CD14-positive monocyte (primary cell): ENCODE results near the gene FMO1. TPM values are rescaled to one million over a fixed set of nuclear protein-coding genes. Genes with fewer than 3 reads are reported as not detected.

Experiments used
- DNase-seq, 3 donors: peaks; one replicate each; pipeline ENCODE4 v3.0.0-alpha.2; 2011 to 2022
- H2AFZ ChIP-seq: 2 replicates; pipeline ENCODE4 v1.6.0; 2012; ENCODE audit warnings: mild to moderate bottlenecking, low read depth, low read length, inconsistent platforms; ENCODE audit not compliant: insufficient read depth, poor library complexity, severe bottlenecking
- H3K27ac ChIP-seq, 2 donors: 1 replicate in 1 of 2; 2 replicates in 1 of 2; pipeline ENCODE4 v1.5.1; 2012 to 2013; ENCODE audit warnings: low read length in 2 of 2, control low read depth in 1 of 2, inconsistent platforms in 1 of 2, low read depth in 1 of 2, mild to moderate bottlenecking in 1 of 2
- H3K27me3 ChIP-seq, 2 donors: one replicate each; pipeline versions ENCODE4 v1.6.0 to v1.6.1; 2011 to 2013; ENCODE audit warnings: low read length in 2 of 2; ENCODE audit not compliant: control insufficient read depth in 2 of 2, insufficient read depth in 2 of 2
- H3K36me3 ChIP-seq, 2 donors: replicated peaks in 1 of 2; 1 replicate in 1 of 2; 2 replicates in 1 of 2; pipeline versions ENCODE4 v1.5.1 to v1.6.1; 2012 to 2013; ENCODE audit warnings: low read length in 2 of 2, control low read depth in 1 of 2, inconsistent platforms in 1 of 2, mild to moderate bottlenecking in 1 of 2; ENCODE audit not compliant: insufficient read depth in 2 of 2, control insufficient read depth in 1 of 2
- H3K4me1 ChIP-seq, 2 donors: 1 replicate in 1 of 2; 2 replicates in 1 of 2; pipeline versions ENCODE4 v1.5.1 to v1.6.1; 2012 to 2013; ENCODE audit warnings: low read length in 2 of 2, control low read depth in 1 of 2, inconsistent platforms in 1 of 2, mild to moderate bottlenecking in 1 of 2, moderate library complexity in 1 of 2; ENCODE audit not compliant: insufficient read depth in 2 of 2, control insufficient read depth in 1 of 2
- H3K4me2 ChIP-seq: replicated peaks from 2 replicates; pipeline ENCODE3; 2012; ENCODE audit warnings: low read length, moderate library complexity, mild to moderate bottlenecking; ENCODE audit not compliant: poor library complexity, severe bottlenecking; ENCODE audit errors: extremely low read depth
- H3K4me3 ChIP-seq, 3 experiments: fragments of 200-600 bp in 1 of 3; sonication (generic) in 1 of 3; replicated peaks in 1 of 3; 1 replicate in 2 of 3; 2 replicates in 1 of 3; pipeline ENCODE4 v1.5.1; 2011 to 2013; ENCODE audit warnings: low read length in 3 of 3, mild to moderate bottlenecking in 3 of 3, control low read depth in 2 of 3, low read depth in 2 of 3, inconsistent platforms in 1 of 3, moderate library complexity in 1 of 3
- H3K79me2 ChIP-seq: 2 replicates; pipeline ENCODE4 v1.6.0; 2012; ENCODE audit warnings: mild to moderate bottlenecking, control low read depth, inconsistent platforms, low read length, moderate library complexity; ENCODE audit not compliant: insufficient read depth
- H3K9ac ChIP-seq: 2 replicates; pipeline ENCODE4 v1.6.0; 2017; ENCODE audit warnings: low read length, mild to moderate bottlenecking; ENCODE audit not compliant: insufficient read depth, poor library complexity, severe bottlenecking
- H3K9me3 ChIP-seq, 2 donors: replicated peaks in 1 of 2; 1 replicate in 1 of 2; 2 replicates in 1 of 2; pipeline versions ENCODE4 v1.5.1 to v1.6.1; 2012 to 2013; ENCODE audit warnings: low read length in 2 of 2, control low read depth in 1 of 2; ENCODE audit not compliant: control insufficient read depth in 1 of 2, insufficient read depth in 1 of 2
- H4K20me1 ChIP-seq: 2 replicates; pipeline ENCODE4 v1.6.0; 2012; ENCODE audit warnings: mild to moderate bottlenecking, low read length, control low read depth, moderate library complexity; ENCODE audit not compliant: insufficient read depth
- H3K27ac Mint-ChIP-seq, 7 donors: one replicate each; pipeline ENCODE4 v1.8.0; 2020; ENCODE audit warnings: mild to moderate bottlenecking in 7 of 7, mixed read lengths in 7 of 7, moderate library complexity in 6 of 7, inconsistent platforms in 2 of 7
- H3K27me3 Mint-ChIP-seq, 3 donors: one replicate each; pipeline ENCODE4 v1.8.0; 2021 to 2022; ENCODE audit warnings: low read depth in 3 of 3, mild to moderate bottlenecking in 3 of 3, mixed read lengths in 3 of 3, moderate library complexity in 3 of 3, inconsistent platforms in 1 of 3
- H3K36me3 Mint-ChIP-seq, 2 donors: one replicate each; pipeline ENCODE4 v1.8.0; 2020; ENCODE audit warnings: mixed read lengths in 2 of 2, inconsistent platforms in 1 of 2, mild to moderate bottlenecking in 1 of 2
- H3K4me1 Mint-ChIP-seq: one replicate; pipeline ENCODE4 v1.8.0; 2020; ENCODE audit warnings: mild to moderate bottlenecking, mixed read lengths
- H3K4me3 Mint-ChIP-seq, 2 donors: one replicate each; pipeline ENCODE4 v1.8.0; 2020; ENCODE audit warnings: mild to moderate bottlenecking in 2 of 2, mixed read lengths in 2 of 2, moderate library complexity in 1 of 2
- H3K9me3 Mint-ChIP-seq, 7 donors: one replicate each; pipeline ENCODE4 v1.8.0; 2020 to 2022; ENCODE audit warnings: mixed read lengths in 7 of 7, mild to moderate bottlenecking in 6 of 7, moderate library complexity in 6 of 7, inconsistent platforms in 2 of 7
- CTCF ChIP-seq: fragments of 200-600 bp; IDR thresholded peaks from one replicate; pipeline ENCODE4 v1.8.0; 2022; ENCODE audit warnings: antibody characterized with exemption, mild to moderate bottlenecking
- WGBS: methylation state at CpG from one replicate; pipeline ENCODE4 v1.1.5; 2013; ENCODE audit warnings: missing lambda C conversion rate; ENCODE audit not compliant: insufficient coverage; 5-methylcytosine and 5-hydroxymethylcytosine counted together
- intact Hi-C, 2 donors: fragments of 100-400 bp; cut with micrococcal nuclease; formaldehyde crosslinking; loops; one replicate each; pipeline versions ENCODE4 v1.15.0 to v1.15.1; 2023
- polyA plus RNA-seq, 3 donors: library from polyadenylated mRNA; depleted of rRNA in 1 of 3; unstranded in 2 of 3; stranded (reverse) in 1 of 3; fragments of 300-500 nt in 2 of 3; fragments of >200 nt in 1 of 3; fragmentation: Illumina TruSeq in 2 of 3; gene quantifications; 1 replicate in 2 of 3; 2 replicates in 1 of 3; pipeline ENCODE4 v1.2.3, GENCODE V29; 2012 to 2021

Gene FMO1
- polyA plus RNA-seq, 3 donors = not detected

- peaks cover 8% of the 10 kb centered on the region for H3K4me1 Mint-ChIP-seq
- DNase-seq = peak; percentile 18 to 57 (median 49)
- intact Hi-C loops = no loop called here
Measured at GRCh38 chr1:171226747-171227370, 21.4 kb upstream of the FMO1 start.

GRCh38 chr1:171231326-171231725 lies 17.0 kb upstream of the FMO1 start:
- H3K27me3 Mint-ChIP-seq = peaks cover 0 to 8% (median 0%) of the 10 kb centered on the region in 3 donors
- Histone ChIP-seq H3K36me3 (no peaks in the 10 kb centered on the region), H3K79me2 (no peaks in the 10 kb centered on the region), H3K27me3 (no peaks in the 10 kb centered on the region), H2AFZ (no peak overlapping the region), H3K4me3 (no peak overlapping the region), H3K27ac (no peak overlapping the region), H3K9ac (no peak overlapping the region), H4K20me1 (no peaks in the 10 kb centered on the region), H3K4me1 (no peaks in the 10 kb centered on the region), H3K9me3 (peaks cover 0 to 3% of the 10 kb centered on the region in 2 donors), H3K4me2 (no peak overlapping the region)
- no peak for DNase-seq
- H3K4me1 Mint-ChIP-seq = no peaks in the 10 kb centered on the region
- H3K27ac Mint-ChIP-seq = no peak overlapping the region
- H3K9me3 Mint-ChIP-seq = peaks cover 4 to 8% (median 6%) of the 10 kb centered on the region in 7 donors
- no peak overlapping the region for H3K4me3 Mint-ChIP-seq
- no peak for TF ChIP-seq CTCF
- no peaks in the 10 kb centered on the region for H3K36me3 Mint-ChIP-seq
- intact Hi-C loops = no loop called here

More at GRCh38 chr1:171226747-171227370, 21.4 kb upstream of the FMO1 start:
- peaks cover 10 to 11% of the 10 kb centered on the region in 2 donors for H3K4me1 ChIP-seq
- no peaks in the 10 kb centered on the region for H3K36me3 ChIP-seq
- H3K27me3 ChIP-seq = no peaks in the 10 kb centered on the region
- Mint-ChIP-seq H3K9me3 (no peaks in the 10 kb centered on the region), H3K27ac (no peak overlapping the region), H3K4me3 (no peak overlapping the region), H3K36me3 (no peaks in the 10 kb centered on the region), H3K27me3 (peaks cover 0 to 8% (median 0%) of the 10 kb centered on the region in 3 donors)
- no peak overlapping the region for H3K4me3 ChIP-seq
- H4K20me1 ChIP-seq = no peaks in the 10 kb centered on the region
- no peak overlapping the region for H2AFZ ChIP-seq
- TF ChIP-seq CTCF = peak; percentile 75
- H3K79me2 ChIP-seq = no peaks in the 10 kb centered on the region
- no peak overlapping the region for H3K27ac ChIP-seq
- no peaks in the 10 kb centered on the region for H3K9me3 ChIP-seq
- WGBS = no CpG with 5 or more reads among the region's 1 CpG
- no peak overlapping the region for H3K4me2 ChIP-seq
- no peak overlapping the region for H3K9ac ChIP-seq
